ENCODE measurements around the gene SLC35E1.
"Not testable (repeated sequence)": the region's sequence is repeated elsewhere in the genome, so short reads cannot be mapped to it uniquely, and the experiment has no call there.

The SLC35E1 gene

DNA sequence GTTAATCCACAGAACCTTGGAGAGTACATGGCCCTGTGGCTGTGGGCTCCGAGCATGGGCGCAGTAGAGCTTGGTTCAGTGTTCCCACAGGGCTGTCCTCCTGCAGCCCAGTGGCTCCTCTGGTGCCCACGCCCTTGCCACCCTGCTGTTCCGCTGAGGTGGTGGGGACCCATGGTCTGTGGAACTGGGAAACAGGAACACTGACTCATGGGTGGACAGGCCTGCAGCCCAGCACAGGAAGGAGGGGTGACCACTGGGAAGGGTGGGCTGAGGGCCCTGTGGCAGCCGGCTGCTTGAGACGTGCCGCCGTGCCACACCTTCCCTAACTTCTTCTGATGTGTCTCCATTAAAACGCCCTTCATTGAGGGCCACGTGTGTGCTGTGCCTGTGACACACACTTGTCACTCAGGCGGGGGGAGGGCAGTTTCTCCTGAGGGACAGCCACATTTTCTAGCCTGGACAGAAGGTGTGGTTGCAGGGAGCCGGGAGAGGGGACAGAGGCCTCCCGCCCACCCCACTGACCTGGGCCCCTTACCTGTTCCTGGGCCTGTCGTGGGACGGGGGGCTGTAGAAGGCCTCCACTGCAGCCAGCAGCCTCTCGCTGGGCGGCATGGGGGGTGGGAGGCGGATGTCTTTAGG is 51.1 kb downstream of the SLC35E1 start:
- no peak for DNase-seq

- DNase-seq, result no peak
Measured at GRCh38 chr19:16520074-16520973, 51.9 kb downstream of the SLC35E1 start.

- no peak for DNase-seq
Measured at GRCh38 chr19:16519230-16519687, 53.0 kb downstream of the SLC35E1 start.

DNA sequence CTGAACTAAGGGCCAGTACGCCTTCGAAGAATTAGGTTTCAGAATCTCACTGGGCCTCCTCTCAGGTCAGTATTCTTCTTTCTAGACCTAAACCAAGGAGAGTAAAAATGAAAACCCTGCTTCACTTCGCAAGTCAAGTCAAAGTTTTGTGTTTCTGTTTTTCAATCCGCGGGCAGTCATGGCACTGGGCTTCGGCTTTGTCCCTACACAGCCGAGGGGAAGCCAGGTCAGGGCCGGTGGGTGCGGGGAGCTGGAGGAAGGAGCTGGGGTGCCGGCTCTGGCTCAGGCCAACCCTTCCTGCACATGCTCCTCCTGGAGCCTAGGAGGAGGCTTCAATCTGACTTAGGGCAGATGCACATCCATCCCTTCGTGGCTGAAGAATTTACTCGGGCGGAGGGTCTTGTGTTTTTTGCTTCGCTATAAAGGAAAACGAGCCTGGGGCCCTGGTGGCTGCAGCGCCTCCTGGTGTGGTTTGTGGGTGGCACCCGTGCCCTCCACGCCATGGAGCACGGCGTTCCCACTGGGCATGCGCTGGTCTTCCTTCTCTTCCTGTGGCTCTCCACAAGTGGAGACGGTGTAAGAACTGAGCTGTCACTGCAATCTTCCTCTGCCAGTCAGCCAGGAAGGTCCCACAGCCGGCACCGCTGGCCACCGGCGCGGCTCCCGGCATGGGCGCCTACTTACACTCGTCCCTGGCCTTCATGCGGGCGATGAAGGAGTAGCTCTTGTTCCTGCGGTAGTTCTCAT is 53.6 kb downstream of the SLC35E1 start:
- DNase-seq, result no peak

GRCh38 chr19:16518061-16518460 is 54.2 kb downstream of the SLC35E1 start:
- no peak for DNase-seq

DNA sequence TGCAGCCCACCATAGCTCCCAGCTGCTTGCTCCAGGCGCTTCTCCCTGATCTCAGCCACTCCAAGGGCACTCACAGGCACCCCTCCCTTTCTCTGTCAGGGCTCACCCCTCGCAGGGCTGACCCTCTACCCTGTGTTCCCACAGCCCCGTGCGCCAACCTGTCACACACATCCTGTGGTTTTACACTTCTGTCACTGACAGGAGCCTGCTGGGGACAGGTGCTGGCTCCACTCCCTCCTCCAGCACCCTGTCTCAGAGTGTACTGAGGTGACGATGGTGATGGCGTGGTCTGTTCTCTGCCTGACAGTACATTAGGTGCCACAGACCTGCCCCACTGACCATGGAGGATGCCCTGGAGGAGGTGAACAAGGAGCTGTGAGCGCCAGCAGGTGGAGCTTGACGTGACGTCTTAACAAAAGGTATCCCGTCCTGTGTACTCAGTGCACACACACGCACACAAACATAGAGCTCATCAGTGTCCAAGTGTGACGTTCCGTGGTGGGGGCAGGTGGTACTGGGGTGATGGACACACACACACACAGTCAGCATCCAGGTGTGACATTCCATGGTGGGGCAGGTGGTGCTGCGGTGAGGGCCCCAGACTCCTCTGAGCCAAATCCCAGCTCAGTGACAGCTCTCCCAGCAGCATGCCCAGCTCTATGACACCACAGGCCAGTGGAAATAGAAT is 55.1 kb downstream of the SLC35E1 start:
- DNase-seq, result no peak

DNA sequence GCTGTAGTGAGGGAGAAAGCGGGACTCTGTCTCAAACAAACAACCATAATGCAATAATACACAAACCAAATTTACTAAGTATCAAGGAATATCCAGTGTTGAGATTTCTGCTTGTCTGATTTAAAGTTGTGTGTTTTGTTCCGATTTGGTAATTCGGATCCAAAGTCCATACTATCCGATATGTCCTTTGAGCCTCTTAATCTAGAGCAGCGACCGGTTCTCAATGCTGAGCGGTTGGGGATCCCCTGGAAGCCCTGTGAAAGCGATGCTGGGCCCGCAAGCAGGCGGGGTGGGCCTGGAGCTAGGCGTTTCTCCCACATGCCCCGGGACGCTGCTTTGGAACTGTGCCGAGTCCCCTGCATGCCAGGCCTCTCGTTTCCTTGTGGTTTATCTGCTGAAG is 55.8 kb downstream of the SLC35E1 start:
- no peak for DNase-seq

DNA sequence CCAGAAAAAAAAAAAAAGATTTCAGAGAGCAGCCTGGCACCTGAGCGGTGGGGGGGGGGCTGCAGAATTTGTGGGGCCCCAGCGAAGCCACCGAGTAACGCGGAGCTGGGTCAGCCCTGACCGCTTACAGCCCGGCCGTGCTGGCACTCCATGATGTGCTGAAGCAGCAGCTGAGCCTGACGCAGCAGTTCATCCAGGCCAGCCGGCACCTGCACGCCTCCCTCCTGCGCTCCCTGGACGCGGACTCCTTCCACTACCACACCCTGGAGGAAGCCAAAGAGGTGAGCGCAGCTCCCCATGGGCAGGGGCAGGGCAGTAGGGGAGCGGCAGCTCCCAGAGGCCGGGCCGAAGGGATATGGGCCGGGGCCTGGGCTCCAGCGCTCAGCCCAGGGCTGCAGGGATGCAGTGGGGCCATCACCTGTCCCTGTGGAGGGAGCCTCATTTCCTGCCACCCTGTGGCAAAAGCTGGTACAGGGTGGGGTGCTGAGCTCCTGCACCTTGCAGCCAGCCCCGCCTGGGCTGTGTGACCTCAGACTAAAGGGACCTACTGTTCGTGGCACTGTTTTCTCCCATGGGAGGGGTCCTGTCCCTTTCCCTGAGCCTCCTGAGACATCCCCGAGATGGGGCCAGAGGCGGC is 57.7 kb downstream of the SLC35E1 start:
- no peak for DNase-seq

DNA sequence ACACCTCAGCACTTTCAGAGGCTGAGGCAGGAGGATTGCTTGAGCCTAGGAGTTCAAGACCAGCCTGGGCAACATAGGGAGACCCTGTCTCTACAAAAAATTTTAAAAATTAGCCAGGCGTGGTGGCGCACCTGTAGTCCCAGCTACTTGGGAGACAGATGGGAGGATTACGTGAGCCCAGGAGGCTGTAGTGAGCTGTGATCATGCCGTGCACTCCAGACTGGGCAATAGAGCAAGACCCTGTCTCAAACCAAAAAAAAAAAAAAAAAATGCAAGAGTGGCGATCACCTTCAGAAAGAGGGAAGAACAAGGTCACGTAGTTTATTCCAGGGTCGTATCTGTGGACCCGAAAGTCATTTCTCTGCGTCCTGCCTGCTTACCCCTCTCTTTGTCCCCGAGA is 59.6 kb downstream of the SLC35E1 start:
- not testable (repeated sequence) for DNase-seq

DNA sequence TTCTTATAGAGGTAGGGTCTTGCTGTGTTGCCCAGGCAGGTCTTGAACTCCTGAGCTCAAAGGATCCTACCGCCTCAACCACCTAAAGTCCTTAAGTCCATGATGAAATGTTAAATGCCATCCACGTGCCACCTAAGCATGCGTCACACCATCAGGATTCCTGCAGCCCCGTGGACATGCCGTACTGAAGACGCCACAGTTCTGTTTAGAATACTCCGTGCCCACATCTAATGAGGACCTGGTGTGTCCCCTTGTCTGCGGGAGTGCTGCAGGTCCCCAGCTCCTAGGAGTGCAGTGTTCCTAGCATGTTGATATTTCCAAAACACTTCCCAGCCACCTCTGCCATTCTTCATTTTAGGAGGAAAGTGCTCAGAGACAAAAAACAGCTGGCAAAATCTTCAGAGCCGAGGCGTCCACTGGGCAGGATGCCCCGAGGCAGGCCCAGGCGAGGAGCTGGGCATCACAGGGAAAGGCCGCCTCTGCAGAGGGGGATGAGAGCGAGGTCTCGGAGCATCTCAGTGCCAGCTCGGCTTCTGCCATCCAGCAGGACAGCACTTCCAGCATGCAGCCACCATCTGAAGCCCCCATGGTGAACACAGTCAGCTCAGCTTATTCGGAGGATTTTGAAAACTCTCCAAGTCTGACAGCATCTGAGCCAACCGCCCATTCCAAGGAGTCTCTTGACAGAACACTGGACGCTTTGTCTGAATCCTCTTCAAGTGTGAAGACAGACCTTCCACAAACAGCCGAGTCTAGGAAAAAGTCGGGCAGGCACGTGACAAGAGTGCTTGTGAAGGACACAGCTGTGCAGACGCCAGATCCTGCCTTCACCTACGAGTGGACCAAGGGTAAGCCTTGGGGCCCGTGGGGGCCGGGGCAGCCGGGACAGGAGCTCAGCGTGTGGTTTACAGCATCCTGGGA is 62.8 kb downstream of the SLC35E1 start:
- DNase-seq, result no peak

DNA sequence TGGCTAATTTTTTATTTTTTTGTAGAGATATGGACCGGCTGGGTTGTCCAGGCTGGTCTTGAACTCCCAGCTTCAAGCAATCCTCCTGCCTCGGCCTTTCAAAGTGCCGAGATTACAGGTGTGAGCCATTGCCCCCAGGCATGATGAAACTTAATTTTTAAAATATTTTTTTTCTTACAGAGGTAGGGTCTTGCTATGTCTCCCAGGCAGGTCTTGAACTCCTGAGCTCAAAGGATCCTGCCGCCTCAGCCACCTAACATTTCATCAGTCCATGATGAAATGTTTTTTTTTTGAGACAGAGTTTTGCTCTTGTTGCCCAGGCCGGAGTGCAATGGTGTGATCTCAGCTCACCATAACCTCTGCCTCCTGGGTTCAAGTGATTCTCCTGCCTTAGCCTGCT is 63.7 kb downstream of the SLC35E1 start:
- DNase-seq, result no peak

DNA sequence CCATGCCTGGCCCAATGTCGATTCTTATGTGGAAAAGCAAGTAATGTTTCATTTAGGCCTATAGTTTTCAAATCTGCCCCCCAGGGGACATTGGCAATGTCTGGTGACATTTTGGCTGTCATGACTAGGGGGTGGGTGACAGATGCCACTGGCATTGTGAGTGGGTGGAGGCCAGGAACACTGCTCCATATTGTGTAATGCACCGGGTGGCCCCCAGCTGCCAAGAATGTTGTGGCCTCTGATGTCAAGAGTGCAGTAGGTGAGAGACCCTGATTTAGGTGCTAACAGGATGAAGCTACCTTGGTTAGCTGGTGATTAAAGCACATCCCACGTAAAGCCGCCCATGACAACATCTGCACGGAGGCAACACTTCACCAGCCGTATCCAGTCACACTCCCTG is 65.3 kb downstream of the SLC35E1 start:
- no peak for DNase-seq

GRCh38 chr19:16506161-16506560 is 66.1 kb downstream of the SLC35E1 start:
- not testable (repeated sequence) for DNase-seq

DNA sequence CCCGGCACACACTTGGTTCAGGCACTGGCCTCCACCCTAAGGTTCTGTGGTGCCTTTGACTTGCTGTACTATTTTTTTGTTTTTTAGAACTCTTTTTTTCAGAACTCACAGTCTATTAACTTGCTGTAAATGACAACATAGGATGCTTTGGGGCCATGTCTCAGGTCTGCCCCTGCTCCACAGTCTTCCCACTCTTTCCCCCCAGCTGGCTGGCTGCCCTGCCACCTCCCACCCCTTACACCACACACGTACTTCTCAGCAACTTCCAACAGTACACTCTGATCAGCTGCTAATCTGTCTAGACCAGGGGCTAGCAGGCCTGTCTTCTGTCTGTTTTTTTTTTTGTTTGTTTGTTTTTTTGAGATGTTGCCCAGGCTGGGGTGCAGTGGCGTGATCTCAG is 67.9 kb downstream of the SLC35E1 start:
- DNase-seq, result no peak
